Vagina (tissue), 2 donors: ENCODE measurements around the gene RABGAP1L. TPM values are rescaled to one million over a fixed set of nuclear protein-coding genes. Genes with fewer than 3 reads are reported as not detected.
"Not testable (repeated sequence)": the region's sequence is repeated elsewhere in the genome, so short reads cannot be mapped to it uniquely, and the experiment has no call there.

ENCODE experiments used
- DNase-seq, 2 donors: peaks; one replicate each; pipeline ENCODE4 v3.0.0-alpha.2; 2017; ENCODE audit errors: extremely low spot score in 2 of 2
- H3K27ac ChIP-seq: fragments of 200-600 bp; sonication (generic); one replicate; pipeline ENCODE4 v1.5.1; 2019
- H3K27me3 ChIP-seq: fragments of 200-600 bp; sonication (generic); one replicate; pipeline ENCODE4 v1.5.1; 2019
- H3K36me3 ChIP-seq, 2 donors: fragments of 200-600 bp; sonication (generic); one replicate each; pipeline ENCODE4 v1.5.1; 2017 to 2019
- H3K4me1 ChIP-seq: fragments of 200-600 bp; sonication (generic); one replicate; pipeline ENCODE4 v1.5.1; 2019
- H3K4me3 ChIP-seq, 2 donors: fragments of 200-600 bp; sonication (generic); 1 replicate in 1 of 2; 2 replicates in 1 of 2; pipeline ENCODE4 v1.5.1; 2016 to 2019
- H3K9me3 ChIP-seq: fragments of 200-600 bp; sonication (generic); one replicate; pipeline ENCODE4 v1.5.1; 2019
- POLR2A ChIP-seq, 2 donors: fragments of 450-650 bp; IDR thresholded peaks; one replicate each; pipeline ENCODE4 v1.6.1; 2017; ENCODE audit warnings: antibody characterized with exemption in 2 of 2, mild to moderate bottlenecking in 2 of 2, moderate library complexity in 2 of 2
- POLR2AphosphoS5 ChIP-seq, 2 donors: sonication (generic); formaldehyde crosslinking; IDR thresholded peaks; one replicate each; pipeline ENCODE4 v1.9.0; 2017; ENCODE audit warnings: antibody characterized with exemption in 2 of 2, mild to moderate bottlenecking in 2 of 2, low read depth in 1 of 2; ENCODE audit not compliant: insufficient read depth in 1 of 2
- intact Hi-C: fragments of 100-400 bp; cut with DNase I; formaldehyde crosslinking; loops from one replicate; pipeline ENCODE4 v1.15.1; 2023
- total RNA-seq: library from RNA; depleted of rRNA; stranded (reverse); fragments of >200 nt; gene quantifications from one replicate; pipeline ENCODE4 v1.2.3, GENCODE V29; 2016
- TF ChIP-seq, protein P1 (sequence below), 3 experiments: fragments of 450-650 bp in 2 of 3; fragments of 200-600 bp in 1 of 3; sonication (generic) in 1 of 3; IDR thresholded peaks; one replicate each; pipeline ENCODE4 v1.5.1; 2017 to 2019; ENCODE audit warnings: antibody characterized with exemption in 3 of 3, mild to moderate bottlenecking in 2 of 3, moderate library complexity in 2 of 3

The RABGAP1L gene
- total RNA-seq, 1 donor from 2014 or later: 40.0 TPM

DNA sequence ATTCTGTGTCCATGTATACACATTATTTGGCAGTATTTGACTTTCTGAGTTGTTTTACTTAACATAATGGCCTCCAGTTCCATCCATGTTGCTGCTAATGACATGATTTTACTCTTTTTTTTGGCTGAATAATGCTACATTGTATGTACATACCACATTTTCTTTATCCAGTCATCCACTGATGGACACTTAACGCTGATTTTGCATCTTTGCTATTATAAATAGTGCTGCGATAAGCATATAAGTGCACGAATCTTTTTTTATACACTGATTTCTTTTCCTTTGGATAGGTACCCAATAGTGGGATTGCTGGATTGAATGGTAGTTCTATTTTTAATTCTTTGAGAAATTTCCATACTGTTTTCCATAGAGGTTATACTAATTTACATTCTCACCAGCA lies 544.0 kb downstream of the RABGAP1L start:
- H3K36me3 ChIP-seq: no peaks in the 10 kb centered on the region
- H3K4me3 ChIP-seq: no peak overlapping the region
- H3K27ac ChIP-seq: no peak overlapping the region
- DNase-seq: no peak
- no peaks in the 10 kb centered on the region for H3K9me3 ChIP-seq
- intact Hi-C loops: no loop called here
- no peaks in the 10 kb centered on the region for H3K27me3 ChIP-seq
- no peak for TF ChIP-seq POLR2AphosphoS5 (IDR thresholded peaks at IDR 0.05; ENCODE audit: insufficient read depth in 1 of 2, low read depth in 1 of 2)
- TF ChIP-seq, protein P1, sequence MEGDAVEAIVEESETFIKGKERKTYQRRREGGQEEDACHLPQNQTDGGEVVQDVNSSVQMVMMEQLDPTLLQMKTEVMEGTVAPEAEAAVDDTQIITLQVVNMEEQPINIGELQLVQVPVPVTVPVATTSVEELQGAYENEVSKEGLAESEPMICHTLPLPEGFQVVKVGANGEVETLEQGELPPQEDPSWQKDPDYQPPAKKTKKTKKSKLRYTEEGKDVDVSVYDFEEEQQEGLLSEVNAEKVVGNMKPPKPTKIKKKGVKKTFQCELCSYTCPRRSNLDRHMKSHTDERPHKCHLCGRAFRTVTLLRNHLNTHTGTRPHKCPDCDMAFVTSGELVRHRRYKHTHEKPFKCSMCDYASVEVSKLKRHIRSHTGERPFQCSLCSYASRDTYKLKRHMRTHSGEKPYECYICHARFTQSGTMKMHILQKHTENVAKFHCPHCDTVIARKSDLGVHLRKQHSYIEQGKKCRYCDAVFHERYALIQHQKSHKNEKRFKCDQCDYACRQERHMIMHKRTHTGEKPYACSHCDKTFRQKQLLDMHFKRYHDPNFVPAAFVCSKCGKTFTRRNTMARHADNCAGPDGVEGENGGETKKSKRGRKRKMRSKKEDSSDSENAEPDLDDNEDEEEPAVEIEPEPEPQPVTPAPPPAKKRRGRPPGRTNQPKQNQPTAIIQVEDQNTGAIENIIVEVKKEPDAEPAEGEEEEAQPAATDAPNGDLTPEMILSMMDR (IDR thresholded peaks at IDR 0.05): no peak
- TF ChIP-seq POLR2A (IDR thresholded peaks at IDR 0.05): no peak
- H3K4me1 ChIP-seq: no peaks in the 10 kb centered on the region

DNA sequence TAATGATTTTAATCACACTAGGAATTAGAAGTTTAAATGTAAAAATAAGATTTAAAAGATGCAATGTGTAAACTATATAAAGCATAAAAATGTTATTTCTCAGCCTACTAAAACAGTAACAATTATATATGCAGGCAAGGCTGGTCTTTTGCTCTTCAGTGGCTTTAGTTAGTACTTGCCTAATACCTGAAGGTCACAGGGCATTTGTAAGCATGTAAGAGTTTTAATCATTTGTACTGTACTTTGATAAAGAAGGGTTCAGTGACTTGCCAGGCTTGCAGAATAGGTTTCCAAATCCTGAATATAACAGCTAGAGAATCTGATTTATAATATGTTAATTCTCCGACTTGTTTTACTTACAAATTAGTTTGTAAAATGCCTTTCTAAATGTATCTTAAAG lies 545.0 kb downstream of the RABGAP1L start:
- intact Hi-C loops: no loop called here

GRCh38 chr1:174710868-174711845 lies 551.8 kb downstream of the RABGAP1L start:
- no peak for TF ChIP-seq POLR2A (IDR thresholded peaks at IDR 0.05)
- TF ChIP-seq, protein P1 (IDR thresholded peaks at IDR 0.05): no peak
- no peak for TF ChIP-seq POLR2AphosphoS5 (IDR thresholded peaks at IDR 0.05; ENCODE audit: insufficient read depth in 1 of 2, low read depth in 1 of 2)
- H3K9me3 ChIP-seq: no peaks in the 10 kb centered on the region
- intact Hi-C loops: no loop called here
- no peaks in the 10 kb centered on the region for H3K36me3 ChIP-seq
- no peak for DNase-seq
- H3K27me3 ChIP-seq: no peaks in the 10 kb centered on the region
- H3K27ac ChIP-seq: no peak overlapping the region
- H3K4me1 ChIP-seq: no peaks in the 10 kb centered on the region
- no peak overlapping the region for H3K4me3 ChIP-seq

More for the DNA sequence above, 545.0 kb downstream of the RABGAP1L start:
- no peaks in the 10 kb centered on the region for H3K27me3 ChIP-seq
- no peak for DNase-seq
- H3K36me3 ChIP-seq: no peaks in the 10 kb centered on the region
- no peaks in the 10 kb centered on the region for H3K4me1 ChIP-seq
- H3K9me3 ChIP-seq: no peaks in the 10 kb centered on the region
- H3K27ac ChIP-seq: no peak overlapping the region
- no peak overlapping the region for H3K4me3 ChIP-seq
- TF ChIP-seq, protein P1 (IDR thresholded peaks at IDR 0.05): no peak
- TF ChIP-seq POLR2AphosphoS5 (IDR thresholded peaks at IDR 0.05; ENCODE audit: insufficient read depth in 1 of 2, low read depth in 1 of 2) (no peak), POLR2A (IDR thresholded peaks at IDR 0.05) (no peak)

GRCh38 chr1:174711848-174712247 lies 552.5 kb downstream of the RABGAP1L start:
- H3K27me3 ChIP-seq, H3K9me3 ChIP-seq, H3K4me1 ChIP-seq, H3K36me3 ChIP-seq, DNase-seq, intact Hi-C loops, H3K4me3 ChIP-seq, H3K27ac ChIP-seq: not testable (repeated sequence)

DNA sequence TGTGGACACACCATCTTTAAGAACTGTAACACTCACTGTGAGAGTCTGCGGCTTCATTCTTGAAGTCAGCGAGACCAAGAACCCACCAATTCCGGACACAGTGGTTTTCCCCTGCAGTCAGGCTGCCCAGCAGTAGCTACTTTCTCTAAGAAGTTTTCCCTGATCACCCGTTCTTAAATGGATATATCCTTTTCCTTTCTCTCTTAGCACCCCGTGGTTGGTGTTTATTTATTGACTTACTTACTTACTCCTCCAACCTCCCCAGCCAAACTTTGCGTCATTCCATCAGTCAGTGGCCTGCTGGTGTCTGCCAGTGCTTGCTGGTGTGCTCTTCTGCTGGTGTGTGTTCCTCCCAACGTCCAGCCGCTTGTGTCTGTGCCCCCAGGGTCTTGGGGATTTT lies 553.2 kb downstream of the RABGAP1L start:
- DNase-seq: no peak
- H3K4me1 ChIP-seq: no peaks in the 10 kb centered on the region
- intact Hi-C loops: no loop called here
- no peak overlapping the region for H3K27ac ChIP-seq
- no peaks in the 10 kb centered on the region for H3K27me3 ChIP-seq
- no peak for TF ChIP-seq POLR2A (IDR thresholded peaks at IDR 0.05)
- TF ChIP-seq, protein P1 (IDR thresholded peaks at IDR 0.05): no peak
- TF ChIP-seq POLR2AphosphoS5 (IDR thresholded peaks at IDR 0.05; ENCODE audit: insufficient read depth in 1 of 2, low read depth in 1 of 2): no peak
- H3K36me3 ChIP-seq: no peaks in the 10 kb centered on the region
- no peaks in the 10 kb centered on the region for H3K9me3 ChIP-seq
- H3K4me3 ChIP-seq: no peak overlapping the region
